ENCODE results near the gene ANKRD28. TPM values are rescaled to one million over a fixed set of nuclear protein-coding genes. Genes with fewer than 3 reads are reported as not detected.
"Not testable (repeated sequence)": the region's sequence is repeated elsewhere in the genome, so short reads cannot be mapped to it uniquely, and the experiment has no call there.

Gene ANKRD28
- total RNA-seq, 1 experiment from 2014 or later = 53.0 TPM

DNA sequence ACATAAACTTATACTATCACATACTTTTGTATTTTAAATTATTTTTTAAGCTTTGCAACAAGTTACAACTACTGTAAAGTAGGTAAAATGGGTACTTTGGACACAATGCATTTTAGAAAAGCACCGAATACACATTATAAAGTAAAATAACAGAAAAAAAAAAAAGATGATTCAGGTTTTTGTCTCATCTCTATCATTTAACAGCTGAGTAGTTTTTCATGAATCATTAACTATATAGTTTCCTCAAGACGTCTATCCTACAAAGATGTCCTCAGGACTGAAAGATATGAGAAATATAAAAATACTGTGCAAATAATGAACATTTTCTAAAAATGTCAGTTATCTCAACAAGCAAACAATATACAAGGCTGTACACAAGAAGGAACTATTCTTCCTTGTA, 46.9 kb downstream of the ANKRD28 start:
- Histone ChIP-seq H4K20me1 (ENCODE audit: low read length) (no peaks in the 10 kb centered on the region), H3K4me3 (ENCODE audit: low read length) (no peak overlapping the region), H3K36me3 (ENCODE audit: low read depth, low read length) (peaks cover 24% of the 10 kb centered on the region), H3K9me3 (ENCODE audit: low read length) (no peaks in the 10 kb centered on the region), H3K27ac (ENCODE audit: low read length) (no peak overlapping the region), H3K9ac (ENCODE audit: low read length) (no peak overlapping the region), H2AFZ (ENCODE audit: low read length) (no peak overlapping the region), H3K4me1 (ENCODE audit: insufficient read depth, low read length) (peaks cover 15% of the 10 kb centered on the region), H3K9me2 (replicated peaks; ENCODE audit: low read length) (no peaks in the 10 kb centered on the region), H3K27me3 (ENCODE audit: low read length) (no peaks in the 10 kb centered on the region), H3K4me2 (ENCODE audit: low read length) (no peak overlapping the region), H3F3A (ENCODE audit: low read length, unreplicated experiment) (no peaks in the 10 kb centered on the region), H3K79me2 (ENCODE audit: low read length) (no peaks in the 10 kb centered on the region)
- DNase-seq (no peak), ATAC-seq (peak; percentile 16; the same call in 1 of the 2 replicates)
- POLR2A ChIA-PET (ENCODE audit: unreplicated experiment) = interaction anchor here (0.5 kb wide), 1 partner anchor 46 kb away, joined by 4 read pairs; no protein-coding TSS in a partner anchor
- TF ChIP-seq EZH2phosphoT487 (IDR thresholded peaks at IDR 0.05; ENCODE audit: borderline replicate concordance, low read length) = no peak
- no TSS peak for BruUV-seq (replicated peaks)
- CTCF ChIA-PET = no interaction called here
- intact Hi-C loops (cut with micrococcal nuclease) = no loop called here

DNA sequence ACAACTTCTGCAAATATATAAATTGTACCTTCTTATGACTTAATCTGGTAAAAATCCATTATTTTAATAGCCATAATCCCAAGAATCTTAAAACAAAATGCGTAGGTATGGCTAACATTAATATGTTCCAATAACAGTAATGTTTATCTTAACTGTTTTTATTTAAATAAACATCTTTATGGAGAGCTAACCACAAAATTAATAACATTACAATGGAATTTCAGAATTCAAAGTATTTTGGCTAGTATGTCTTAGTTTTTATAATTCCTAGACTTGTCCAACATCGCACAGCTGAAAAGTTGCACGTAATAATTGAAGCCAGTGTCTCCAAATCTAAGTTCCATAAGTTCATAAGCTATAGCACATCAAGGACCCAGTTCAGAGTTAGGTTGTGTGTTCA, 47.6 kb downstream of the ANKRD28 start:
- Histone ChIP-seq H3K4me2 (ENCODE audit: low read length) (no peak overlapping the region), H3K27ac (ENCODE audit: low read length) (no peak overlapping the region), H3K4me3 (ENCODE audit: low read length) (no peak overlapping the region), H2AFZ (ENCODE audit: low read length) (no peak overlapping the region), H3K27me3 (ENCODE audit: low read length) (no peaks in the 10 kb centered on the region), H3K4me1 (ENCODE audit: insufficient read depth, low read length) (peaks cover 15% of the 10 kb centered on the region), H3K9ac (ENCODE audit: low read length) (no peak overlapping the region), H3F3A (ENCODE audit: low read length, unreplicated experiment) (no peaks in the 10 kb centered on the region), H3K9me2 (replicated peaks; ENCODE audit: low read length) (no peaks in the 10 kb centered on the region), H3K36me3 (ENCODE audit: low read depth, low read length) (peaks cover 24% of the 10 kb centered on the region), H3K79me2 (ENCODE audit: low read length) (no peaks in the 10 kb centered on the region), H3K9me3 (ENCODE audit: low read length) (no peaks in the 10 kb centered on the region), H4K20me1 (ENCODE audit: low read length) (no peaks in the 10 kb centered on the region)
- intact Hi-C loops (cut with micrococcal nuclease) = no loop called here
- DNase-seq (no peak), ATAC-seq (no peak)
- ChIA-PET CTCF (no interaction called here), POLR2A (ENCODE audit: unreplicated experiment) (no interaction called here)
- no TSS peak for BruUV-seq (replicated peaks)
- TF ChIP-seq, protein P1, sequence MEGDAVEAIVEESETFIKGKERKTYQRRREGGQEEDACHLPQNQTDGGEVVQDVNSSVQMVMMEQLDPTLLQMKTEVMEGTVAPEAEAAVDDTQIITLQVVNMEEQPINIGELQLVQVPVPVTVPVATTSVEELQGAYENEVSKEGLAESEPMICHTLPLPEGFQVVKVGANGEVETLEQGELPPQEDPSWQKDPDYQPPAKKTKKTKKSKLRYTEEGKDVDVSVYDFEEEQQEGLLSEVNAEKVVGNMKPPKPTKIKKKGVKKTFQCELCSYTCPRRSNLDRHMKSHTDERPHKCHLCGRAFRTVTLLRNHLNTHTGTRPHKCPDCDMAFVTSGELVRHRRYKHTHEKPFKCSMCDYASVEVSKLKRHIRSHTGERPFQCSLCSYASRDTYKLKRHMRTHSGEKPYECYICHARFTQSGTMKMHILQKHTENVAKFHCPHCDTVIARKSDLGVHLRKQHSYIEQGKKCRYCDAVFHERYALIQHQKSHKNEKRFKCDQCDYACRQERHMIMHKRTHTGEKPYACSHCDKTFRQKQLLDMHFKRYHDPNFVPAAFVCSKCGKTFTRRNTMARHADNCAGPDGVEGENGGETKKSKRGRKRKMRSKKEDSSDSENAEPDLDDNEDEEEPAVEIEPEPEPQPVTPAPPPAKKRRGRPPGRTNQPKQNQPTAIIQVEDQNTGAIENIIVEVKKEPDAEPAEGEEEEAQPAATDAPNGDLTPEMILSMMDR (conservative IDR thresholded peaks at IDR 0.05; ENCODE audit: low read depth, low read length) = no peak
- TF ChIP-seq EZH2 (IDR thresholded peaks at IDR 0.05; ENCODE audit: low read length, unreplicated experiment) (no peak), EZH2phosphoT487 (IDR thresholded peaks at IDR 0.05; ENCODE audit: borderline replicate concordance, low read length) (no peak)

DNA sequence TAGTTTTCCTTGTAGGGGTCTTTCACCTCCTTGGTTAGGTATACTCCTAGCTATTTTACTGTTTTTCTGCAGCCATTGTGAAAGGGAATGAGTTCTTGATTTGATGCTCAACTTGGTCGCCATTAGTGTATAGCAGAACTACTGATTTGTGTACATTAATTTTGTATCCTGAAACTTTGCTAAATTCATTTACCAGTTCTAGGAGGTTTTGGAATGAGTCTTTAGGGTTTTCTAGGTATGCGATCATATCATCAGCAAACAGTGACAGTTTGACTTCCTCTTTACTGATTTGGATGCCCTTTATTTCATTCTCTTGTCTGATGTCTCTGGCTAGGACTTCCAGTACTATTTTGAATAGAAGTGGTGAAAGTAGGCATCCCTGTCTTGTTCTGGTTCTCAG, 51.9 kb downstream of the ANKRD28 start:
- H3K9me2 ChIP-seq (replicated peaks; ENCODE audit: low read length); H2AFZ ChIP-seq (ENCODE audit: low read length); H3K4me2 ChIP-seq (ENCODE audit: low read length); H3K4me1 ChIP-seq (ENCODE audit: insufficient read depth, low read length); BruUV-seq (replicated peaks); H3K4me3 ChIP-seq (ENCODE audit: low read length); H3K9ac ChIP-seq (ENCODE audit: low read length); H3K9me3 ChIP-seq (ENCODE audit: low read length); intact Hi-C loops (cut with micrococcal nuclease); H3F3A ChIP-seq (ENCODE audit: low read length, unreplicated experiment); ATAC-seq; H3K79me2 ChIP-seq (ENCODE audit: low read length); DNase-seq; POLR2A ChIA-PET (ENCODE audit: unreplicated experiment); H3K27ac ChIP-seq (ENCODE audit: low read length); CTCF ChIA-PET; H3K27me3 ChIP-seq (ENCODE audit: low read length); H4K20me1 ChIP-seq (ENCODE audit: low read length): not testable (repeated sequence)
- peaks cover 20% of the 10 kb centered on the region for H3K36me3 ChIP-seq (ENCODE audit: low read depth, low read length)

DNA sequence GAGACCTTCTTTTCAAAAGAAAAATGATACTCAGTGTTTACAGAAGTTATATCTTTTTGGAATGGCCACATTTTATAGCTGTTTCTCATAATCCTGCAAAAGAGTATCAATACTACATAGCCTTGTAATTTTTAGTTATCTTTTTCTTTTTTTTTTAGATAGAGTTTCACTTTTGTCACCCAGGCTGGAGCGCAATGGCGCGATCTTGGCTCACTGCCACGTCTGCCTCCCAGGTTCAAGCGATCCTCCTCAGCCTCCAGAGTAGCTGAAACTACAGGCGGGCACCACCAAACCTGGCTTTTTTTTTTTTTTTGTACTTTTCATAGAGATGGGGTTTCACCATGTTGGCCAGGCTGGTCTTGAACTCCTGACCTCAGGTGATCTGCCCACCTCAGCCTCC, 53.6 kb downstream of the ANKRD28 start:
- ATAC-seq (no peak), DNase-seq (no peak)
- TF ChIP-seq, protein P1 (conservative IDR thresholded peaks at IDR 0.05; ENCODE audit: low read depth, low read length) = no peak
- no peak for TF ChIP-seq EZH2 (IDR thresholded peaks at IDR 0.05; ENCODE audit: low read length, unreplicated experiment)
- no peak for TF ChIP-seq EZH2phosphoT487 (IDR thresholded peaks at IDR 0.05; ENCODE audit: borderline replicate concordance, low read length)
- no peaks in the 10 kb centered on the region for H3K9me2 ChIP-seq (replicated peaks; ENCODE audit: low read length)
- BruUV-seq (replicated peaks) = no TSS peak
- no peaks in the 10 kb centered on the region for H3K4me1 ChIP-seq (ENCODE audit: insufficient read depth, low read length)
- no peak overlapping the region for H2AFZ ChIP-seq (ENCODE audit: low read length)
- no peaks in the 10 kb centered on the region for H3F3A ChIP-seq (ENCODE audit: low read length, unreplicated experiment)
- no peak overlapping the region for H3K4me2 ChIP-seq (ENCODE audit: low read length)
- H3K36me3 ChIP-seq (ENCODE audit: low read depth, low read length) = peaks cover 26% of the 10 kb centered on the region
- H3K27me3 ChIP-seq (ENCODE audit: low read length) = no peaks in the 10 kb centered on the region
- POLR2A ChIA-PET (ENCODE audit: unreplicated experiment) = no interaction called here
- intact Hi-C loops (cut with micrococcal nuclease) = no loop called here
- no peak overlapping the region for H3K27ac ChIP-seq (ENCODE audit: low read length)
- H4K20me1 ChIP-seq (ENCODE audit: low read length) = no peaks in the 10 kb centered on the region
- H3K79me2 ChIP-seq (ENCODE audit: low read length) = no peaks in the 10 kb centered on the region; the same call in 1 of the 2 replicates
- CTCF ChIA-PET = no interaction called here
- no peak overlapping the region for H3K4me3 ChIP-seq (ENCODE audit: low read length)
- peaks cover 6% of the 10 kb centered on the region; the same call in 1 of the 2 replicates for H3K9me3 ChIP-seq (ENCODE audit: low read length)
- no peak overlapping the region for H3K9ac ChIP-seq (ENCODE audit: low read length)

All from PC-3 (cell line).